Sigmoid colon (tissue), 4 donors: ENCODE measurements around the gene NPTX1.

Experiments
- CTCF ChIP-seq, 4 experiments: fragments of 450-650 bp in 3 of 4; fragments of 200-600 bp in 1 of 4; IDR thresholded peaks; one replicate each; pipeline ENCODE4 v1.5.1; 2016 to 2019; ENCODE audit warnings: antibody characterized with exemption in 4 of 4, mild to moderate bottlenecking in 3 of 4, moderate library complexity in 2 of 4
- POLR2A ChIP-seq, 2 donors: fragments of 450-650 bp; IDR thresholded peaks; one replicate each; pipeline ENCODE4 v1.6.1; 2016; ENCODE audit warnings: antibody characterized with exemption in 2 of 2, mild to moderate bottlenecking in 2 of 2, moderate library complexity in 2 of 2
- POLR2AphosphoS5 ChIP-seq, 4 donors: sonication (generic); formaldehyde crosslinking; IDR thresholded peaks; one replicate each; pipeline ENCODE4 v1.6.1; 2017; ENCODE audit warnings: antibody characterized with exemption in 4 of 4

GRCh38 chr17:80470603-80471002 is 5.8 kb downstream of the NPTX1 start:
- TF ChIP-seq POLR2A (IDR thresholded peaks at IDR 0.05): no peak
- no peak for TF ChIP-seq CTCF (IDR thresholded peaks at IDR 0.05)
- TF ChIP-seq POLR2AphosphoS5 (IDR thresholded peaks at IDR 0.05): no peak
